PFSK-1 (cell line): ENCODE measurements around the gene CYP2E1.

Experiments
- FOXP2 ChIP-seq: optimal IDR thresholded peaks from 2 replicates; pipeline ENCODE3; 2011; ENCODE audit warnings: borderline replicate concordance, control low read depth, inconsistent platforms; ENCODE audit not compliant: insufficient read depth; ENCODE audit errors: extremely low read length, extremely low read depth
- POLR2AphosphoS5 ChIP-seq: IDR thresholded peaks from 2 replicates; pipeline ENCODE4 v1.6.1; 2012; ENCODE audit warnings: low read depth, mild to moderate bottlenecking, control low read depth, low read length, moderate library complexity
- REST ChIP-seq, 2 experiments: IDR thresholded peaks; 2 replicates each; pipeline versions ENCODE4 v1.6.1 to v1.8.0; 2011 to 2012; ENCODE audit warnings: low read depth in 2 of 2, low read length in 2 of 2, control low read depth in 1 of 2, inconsistent platforms in 1 of 2, mild to moderate bottlenecking in 1 of 2, moderate library complexity in 1 of 2; ENCODE audit not compliant: insufficient read depth in 1 of 2
- SIN3A ChIP-seq: IDR thresholded peaks from 2 replicates; pipeline ENCODE4 v1.6.1; 2012; ENCODE audit warnings: mild to moderate bottlenecking, low read length, moderate library complexity, borderline replicate concordance; ENCODE audit not compliant: insufficient read depth
- TAF1 ChIP-seq: IDR thresholded peaks from 2 replicates; pipeline ENCODE4 v1.6.1; 2012; ENCODE audit warnings: low read length, control low read depth, borderline replicate concordance; ENCODE audit not compliant: insufficient read depth

The CYP2E1 gene

GRCh38 chr10:133525444-133525843 is 1.7 kb upstream of the CYP2E1 start:
- no peak for TF ChIP-seq REST (IDR thresholded peaks at IDR 0.05; ENCODE audit: insufficient read depth in 1 of 2, low read depth in 2 of 2, low read length in 2 of 2)
- no peak for TF ChIP-seq TAF1
- no peak for TF ChIP-seq FOXP2
- no peak for TF ChIP-seq SIN3A
- TF ChIP-seq POLR2AphosphoS5 = no peak

- TF ChIP-seq FOXP2 (no peak), REST (IDR thresholded peaks at IDR 0.05; ENCODE audit: insufficient read depth in 1 of 2, low read depth in 2 of 2, low read length in 2 of 2) (no peak), SIN3A (no peak), TAF1 (no peak), POLR2AphosphoS5 (no peak)
These were observed 658 bp downstream of the CYP2E1 start for GRCh38 chr10:133527771-133528271.

- no peak for TF ChIP-seq TAF1
- no peak for TF ChIP-seq SIN3A
These were observed 1.2 kb downstream of the CYP2E1 start for GRCh38 chr10:133528296-133528844.

GRCh38 chr10:133528845-133529575 is 1.8 kb downstream of the CYP2E1 start:
- TF ChIP-seq TAF1 = no peak
- no peak for TF ChIP-seq SIN3A
- no peak for TF ChIP-seq POLR2AphosphoS5
- no peak for TF ChIP-seq REST (IDR thresholded peaks at IDR 0.05; ENCODE audit: insufficient read depth in 1 of 2, low read depth in 2 of 2, low read length in 2 of 2)
- no peak for TF ChIP-seq FOXP2

GRCh38 chr10:133529576-133529946 is 2.4 kb downstream of the CYP2E1 start:
- no peak for TF ChIP-seq POLR2AphosphoS5
- TF ChIP-seq SIN3A = no peak
- TF ChIP-seq FOXP2 = no peak
- TF ChIP-seq REST (IDR thresholded peaks at IDR 0.05; ENCODE audit: insufficient read depth in 1 of 2, low read depth in 2 of 2, low read length in 2 of 2) = no peak
- TF ChIP-seq TAF1 = no peak
